ENCODE data around the gene SIRT2. TPM values are rescaled to one million over a fixed set of nuclear protein-coding genes. Genes with fewer than 3 reads are reported as not detected.
"Not testable (repeated sequence)": the region's sequence is repeated elsewhere in the genome, so short reads cannot be mapped to it uniquely, and the experiment has no call there.

The SIRT2 gene
- total RNA-seq, 4 donors from 2014 or later: 59.6 to 115 (median 74.5) TPM

DNA sequence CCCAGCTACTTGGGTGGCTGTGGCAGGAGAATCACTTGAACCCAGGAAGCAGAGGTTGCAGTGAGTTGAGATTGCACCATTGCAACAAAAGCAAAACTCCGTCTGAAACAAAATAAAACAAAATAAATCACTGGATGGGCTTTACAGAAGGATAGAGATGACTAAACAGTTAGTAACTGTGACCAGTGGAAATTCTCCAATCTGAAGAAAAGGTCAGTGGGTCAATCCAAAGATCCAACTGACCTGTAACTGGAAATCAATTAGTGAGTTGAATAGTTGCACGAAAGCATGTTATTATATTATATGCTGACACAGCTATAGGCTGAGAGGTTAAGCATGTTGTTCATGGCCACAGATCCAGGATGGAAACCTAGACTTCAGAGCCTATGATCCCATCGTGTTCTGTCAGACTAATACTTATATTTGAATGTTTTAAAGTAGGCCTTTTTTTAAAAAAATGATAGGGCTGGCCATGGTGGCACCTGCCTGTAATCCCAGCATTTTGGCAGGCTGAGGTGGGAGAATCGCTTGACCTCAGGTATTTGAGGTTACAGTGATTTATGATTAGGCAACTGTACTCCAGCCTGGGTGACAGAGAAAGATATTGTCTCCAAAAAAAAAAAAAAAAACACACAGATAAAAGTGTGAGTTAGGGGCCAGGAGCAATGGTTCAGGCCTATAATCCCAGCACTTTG, 69.2 kb downstream of the SIRT2 start:
- TF ChIP-seq, protein P1, sequence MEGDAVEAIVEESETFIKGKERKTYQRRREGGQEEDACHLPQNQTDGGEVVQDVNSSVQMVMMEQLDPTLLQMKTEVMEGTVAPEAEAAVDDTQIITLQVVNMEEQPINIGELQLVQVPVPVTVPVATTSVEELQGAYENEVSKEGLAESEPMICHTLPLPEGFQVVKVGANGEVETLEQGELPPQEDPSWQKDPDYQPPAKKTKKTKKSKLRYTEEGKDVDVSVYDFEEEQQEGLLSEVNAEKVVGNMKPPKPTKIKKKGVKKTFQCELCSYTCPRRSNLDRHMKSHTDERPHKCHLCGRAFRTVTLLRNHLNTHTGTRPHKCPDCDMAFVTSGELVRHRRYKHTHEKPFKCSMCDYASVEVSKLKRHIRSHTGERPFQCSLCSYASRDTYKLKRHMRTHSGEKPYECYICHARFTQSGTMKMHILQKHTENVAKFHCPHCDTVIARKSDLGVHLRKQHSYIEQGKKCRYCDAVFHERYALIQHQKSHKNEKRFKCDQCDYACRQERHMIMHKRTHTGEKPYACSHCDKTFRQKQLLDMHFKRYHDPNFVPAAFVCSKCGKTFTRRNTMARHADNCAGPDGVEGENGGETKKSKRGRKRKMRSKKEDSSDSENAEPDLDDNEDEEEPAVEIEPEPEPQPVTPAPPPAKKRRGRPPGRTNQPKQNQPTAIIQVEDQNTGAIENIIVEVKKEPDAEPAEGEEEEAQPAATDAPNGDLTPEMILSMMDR (IDR thresholded peaks at IDR 0.05): no peak
- DNase-seq (ENCODE audit: low spot score): no peak
- ATAC-seq (ENCODE audit: low FRiP score): no peak

DNA sequence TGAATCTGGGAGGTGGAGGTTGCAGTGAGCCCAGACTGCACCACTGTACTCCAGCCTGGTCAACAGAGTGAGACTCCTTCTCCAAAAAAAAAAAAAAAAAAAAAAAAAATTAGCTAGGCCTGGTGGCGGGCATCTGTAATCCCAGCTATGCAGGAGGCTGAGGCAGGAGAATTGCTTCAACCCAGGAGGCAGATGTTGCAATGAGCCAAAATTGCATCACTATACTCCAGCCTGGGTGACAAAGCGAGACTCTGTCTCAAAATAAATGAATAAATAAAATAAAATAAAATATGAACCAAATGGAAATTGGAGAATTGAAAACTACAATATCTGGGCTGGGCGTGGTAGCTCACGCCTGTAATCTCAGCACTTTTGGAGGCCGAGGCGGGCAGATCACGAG, 70.2 kb downstream of the SIRT2 start:
- DNase-seq (ENCODE audit: low spot score); ATAC-seq (ENCODE audit: low FRiP score): not testable (repeated sequence)

Other genes with a start within 250 kb of the SIRT2 start
- gene CAPN12, start 155.1 kb downstream of the SIRT2 start, total RNA-seq: 1 to 10 TPM; 1.0 to 2.5 (median 1.4) TPM
- not detected for gene LGALS7, start 126.1 kb downstream of the SIRT2 start, total RNA-seq
- gene LGALS7B, start 110.4 kb downstream of the SIRT2 start, total RNA-seq: not detected
- 1 to 10 TPM in 1 of 4 donors, under 1 TPM in 1, not detected in 2; 0.46 to 1.6 TPM for gene LGALS4, start 86.7 kb downstream of the SIRT2 start, total RNA-seq
- 100 to 1,000 TPM; 101 to 145 (median 128) TPM for gene ECH1, start 67.8 kb downstream of the SIRT2 start, total RNA-seq
- 100 to 1,000 TPM; 138 to 180 (median 169) TPM for gene HNRNPL, start 49.6 kb downstream of the SIRT2 start, total RNA-seq
- gene RINL, start 21.3 kb downstream of the SIRT2 start, total RNA-seq: 10 to 100 TPM in 1 of 4 donors, 1 to 10 TPM in 3; 5.3 to 10.4 (median 7.1) TPM
- gene NFKBIB, start 351 bp upstream of the SIRT2 start, total RNA-seq: 10 to 100 TPM; 19.6 to 30.9 (median 22.7) TPM
- under 1 TPM in 2 of 4 donors, not detected in 2; 0.50 to 0.84 TPM for gene CCER2, start 12.6 kb upstream of the SIRT2 start, total RNA-seq
- gene SARS2, start 31.1 kb upstream of the SIRT2 start, total RNA-seq: 10 to 100 TPM in 3 of 4 donors, 1 to 10 TPM in 1; 9.7 to 14.8 (median 11.8) TPM
- 10 to 100 TPM; 27.3 to 46.0 (median 37.7) TPM for gene MRPS12, start 31.3 kb upstream of the SIRT2 start, total RNA-seq
- gene FBXO17, start 76.1 kb upstream of the SIRT2 start, total RNA-seq: 10 to 100 TPM; 31.2 to 43.6 (median 38.2) TPM
- gene FBXO27, start 132.9 kb upstream of the SIRT2 start, total RNA-seq: 10 to 100 TPM in 1 of 4 donors, 1 to 10 TPM in 3; 3.2 to 14.6 (median 7.6) TPM
- gene ACP7, start 184.8 kb upstream of the SIRT2 start, total RNA-seq: not detected
- 1 to 10 TPM; 4.6 to 9.8 (median 6.3) TPM for gene PAK4, start 226.2 kb upstream of the SIRT2 start, total RNA-seq

Data from omental fat pad (tissue), 4 donors.